ENCODE measurements around the gene TYRP1.

- TF ChIP-seq CTCF (IDR thresholded peaks at IDR 0.05) (no peak), POLR2A (IDR thresholded peaks at IDR 0.05) (no peak)
Measured at GRCh38 chr9:12717907-12718306, 24.7 kb downstream of the TYRP1 start.
